ENCODE results near the gene MPZL1.
A peak's percentile ranks its signal among the peaks of the same experiment; 100 is the strongest.

The MPZL1 gene

GRCh38 chr1:167721617-167722151 lies at the start of gene MPZL1:
Gene MPZL1, plus strand, starts transcription at chr1:167721982. Its CDS starts 170 bp downstream, at chr1:167722152.
- H3K4me3 ChIP-seq: peak within 1 kb of the TSS; percentile 75 to 100 (median 99)
- peak within 1 kb of the TSS; percentile 63 to 97 (median 91) for H3K27ac ChIP-seq

- Histone ChIP-seq H3K4me3 (no peak overlapping the region), H3K27ac (no peak overlapping the region)
Measured at GRCh38 chr1:167672831-167673230, 49.0 kb upstream of the MPZL1 start.

- Histone ChIP-seq H3K4me3 (no peak overlapping the region), H3K27ac (no peak overlapping the region)
Measured at GRCh38 chr1:167673265-167673664, 48.5 kb upstream of the MPZL1 start.

- no peak overlapping the region for H3K4me3 ChIP-seq
- no peak overlapping the region for H3K27ac ChIP-seq
Measured at GRCh38 chr1:167674156-167674555, 47.6 kb upstream of the MPZL1 start.

- Histone ChIP-seq H3K27ac (no peak overlapping the region), H3K4me3 (no peak overlapping the region)
Measured at GRCh38 chr1:167675440-167675839, 46.3 kb upstream of the MPZL1 start.

- no peak overlapping the region for H3K27ac ChIP-seq
- H3K4me3 ChIP-seq: no peak overlapping the region
Measured at GRCh38 chr1:167676205-167676915, 45.4 kb upstream of the MPZL1 start.

GRCh38 chr1:167676916-167677848 lies 44.6 kb upstream of the MPZL1 start:
- H3K4me3 ChIP-seq: no peak overlapping the region

GRCh38 chr1:167678422-167678821 lies 43.4 kb upstream of the MPZL1 start:
- no peak overlapping the region for H3K4me3 ChIP-seq
- H3K27ac ChIP-seq: no peak overlapping the region

More at GRCh38 chr1:167676916-167677848, 44.6 kb upstream of the MPZL1 start:
- H3K27ac ChIP-seq: no peak overlapping the region

- H3K4me3 ChIP-seq: no peak overlapping the region
- H3K27ac ChIP-seq: no peak overlapping the region
Measured at GRCh38 chr1:167678838-167679237, 42.9 kb upstream of the MPZL1 start.

GRCh38 chr1:167679714-167680113 lies 42.1 kb upstream of the MPZL1 start:
- no peak overlapping the region for H3K4me3 ChIP-seq
- H3K27ac ChIP-seq: peak overlapping the region in 1 of 21 experiments; percentile 36

- H3K27ac ChIP-seq: no peak overlapping the region
- H3K4me3 ChIP-seq: no peak overlapping the region
Measured at GRCh38 chr1:167681024-167681423, 40.8 kb upstream of the MPZL1 start.

- Histone ChIP-seq H3K27ac (no peak overlapping the region), H3K4me3 (no peak overlapping the region)
Measured at GRCh38 chr1:167681451-167682098, 40.2 kb upstream of the MPZL1 start.

GRCh38 chr1:167683226-167683625 lies 38.6 kb upstream of the MPZL1 start:
- peak overlapping the region in 2 of 21 experiments; percentile 6 to 19 for H3K27ac ChIP-seq

GRCh38 chr1:167683641-167684502 lies 37.9 kb upstream of the MPZL1 start:
- H3K27ac ChIP-seq: peak overlapping the region in 2 of 21 experiments; percentile 6 to 8
- no peak overlapping the region for H3K4me3 ChIP-seq

More at GRCh38 chr1:167683226-167683625, 38.6 kb upstream of the MPZL1 start:
- H3K4me3 ChIP-seq: no peak overlapping the region

GRCh38 chr1:167685844-167686243 lies 35.9 kb upstream of the MPZL1 start:
- H3K4me3 ChIP-seq: no peak overlapping the region
- H3K27ac ChIP-seq: no peak overlapping the region

GRCh38 chr1:167687919-167688519 lies 33.8 kb upstream of the MPZL1 start:
- Histone ChIP-seq H3K27ac (peak overlapping the region in 1 of 21 experiments; percentile 57), H3K4me3 (no peak overlapping the region)

GRCh38 chr1:167689567-167689920 lies 32.2 kb upstream of the MPZL1 start:
- H3K4me3 ChIP-seq: no peak overlapping the region
- H3K27ac ChIP-seq: no peak overlapping the region

- Histone ChIP-seq H3K27ac (no peak overlapping the region), H3K4me3 (no peak overlapping the region)
Measured at GRCh38 chr1:167690053-167690452, 31.7 kb upstream of the MPZL1 start.

All from skin epidermis (tissue), 12 donors.